NCI-H69 (cell line): ENCODE data around the gene GABBR1.

Experiments used
- DNase-seq: peaks from one replicate; lab custom pipeline; 2025; lab: John Stamatoyannopoulos, UW

Gene GABBR1

DNA sequence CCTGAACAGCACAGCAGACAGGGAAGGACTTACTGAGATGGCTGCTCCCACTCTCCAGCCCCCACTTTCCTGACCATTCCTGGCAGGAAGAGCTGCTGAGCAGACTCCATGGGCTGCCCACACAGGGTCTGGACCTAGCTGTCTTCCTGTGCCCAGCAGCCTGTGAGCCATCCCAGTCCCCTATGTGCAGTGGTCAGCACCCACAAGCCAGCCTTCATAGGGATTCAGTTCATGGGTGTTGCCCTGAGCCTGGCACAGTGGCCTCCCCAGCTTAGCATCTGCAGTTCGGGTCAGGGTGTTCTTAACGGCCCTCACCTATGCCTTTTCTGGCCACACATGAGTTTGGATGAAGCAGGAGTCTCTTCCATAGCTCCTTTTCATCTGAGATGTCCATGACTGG, 105.4 kb downstream of the GABBR1 start:
- no peak for DNase-seq

DNA sequence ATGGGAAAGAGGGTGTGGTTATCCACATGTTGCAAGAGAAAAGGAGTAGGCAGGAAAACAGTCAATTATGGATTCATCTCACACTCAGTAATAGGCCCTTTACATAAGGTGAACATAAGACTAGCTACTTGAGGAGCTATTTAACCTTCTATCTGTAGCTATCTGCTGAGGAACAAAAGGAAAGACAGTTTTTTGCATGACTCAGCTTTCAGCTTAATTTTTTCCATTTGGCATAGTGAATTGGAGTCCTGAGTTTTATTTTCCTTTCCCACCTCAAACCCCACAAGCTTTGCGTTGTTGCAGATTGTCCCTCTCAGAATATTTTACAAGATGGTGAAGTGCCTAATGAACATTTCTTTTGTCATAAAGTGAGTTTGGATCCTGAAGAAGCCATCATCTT, 105.9 kb downstream of the GABBR1 start:
- no peak for DNase-seq

DNA sequence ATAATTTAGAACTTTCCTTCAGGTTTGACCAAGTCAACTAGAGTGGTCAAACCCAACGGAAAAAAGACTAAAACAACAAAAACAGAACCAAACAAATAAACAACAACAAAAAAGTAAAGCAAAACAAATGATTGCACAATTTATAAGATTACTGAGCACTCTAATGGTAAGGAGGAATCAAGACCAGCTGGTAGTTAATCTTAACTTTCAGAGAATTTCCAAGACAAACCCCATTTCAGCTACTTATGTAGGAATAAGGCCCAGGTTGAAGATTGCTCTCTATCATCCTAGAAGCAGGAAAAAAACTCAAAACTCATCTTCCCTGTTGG, 107.7 kb downstream of the GABBR1 start:
- DNase-seq = no peak

DNA sequence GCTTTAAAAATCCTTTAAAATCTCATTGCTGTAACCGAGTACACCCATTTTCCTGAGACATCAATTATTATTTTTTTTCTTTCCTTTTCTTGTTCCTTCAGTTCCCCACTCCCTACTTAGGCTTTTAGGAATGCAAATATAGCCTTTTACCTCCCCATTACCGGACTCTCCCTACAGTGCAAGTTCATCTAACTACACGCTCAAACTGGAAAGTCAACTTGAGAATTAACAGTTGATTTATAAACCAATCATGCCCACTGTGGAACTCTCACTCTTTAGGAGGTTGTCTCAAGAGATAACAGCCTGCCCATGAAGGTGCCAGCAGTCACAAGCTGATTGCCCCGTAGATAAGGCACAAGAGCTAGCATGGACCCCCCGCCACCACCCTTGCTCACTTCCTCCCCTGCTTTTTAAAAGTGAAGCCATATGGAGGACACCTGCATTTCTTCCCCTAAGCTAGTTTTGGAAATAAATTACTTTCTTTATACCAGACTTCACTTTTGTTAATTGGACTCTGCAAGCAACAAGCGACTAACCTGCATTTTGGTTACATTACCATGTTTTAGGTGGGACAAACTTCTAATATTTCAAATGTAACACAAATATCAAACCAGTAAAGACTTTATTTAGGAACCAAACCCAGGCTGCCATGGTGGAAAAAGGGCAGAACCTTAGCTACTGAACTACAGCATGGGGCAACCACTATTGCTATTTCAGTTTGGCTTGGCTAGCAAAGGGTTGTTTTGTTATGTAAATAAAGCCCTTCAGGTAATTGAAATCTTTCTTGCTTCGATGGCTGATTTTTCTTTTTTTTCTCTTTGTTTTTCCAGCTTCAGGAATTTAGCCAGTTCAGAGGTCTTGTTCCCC, 108.3 kb downstream of the GABBR1 start:
- no peak for DNase-seq

DNA sequence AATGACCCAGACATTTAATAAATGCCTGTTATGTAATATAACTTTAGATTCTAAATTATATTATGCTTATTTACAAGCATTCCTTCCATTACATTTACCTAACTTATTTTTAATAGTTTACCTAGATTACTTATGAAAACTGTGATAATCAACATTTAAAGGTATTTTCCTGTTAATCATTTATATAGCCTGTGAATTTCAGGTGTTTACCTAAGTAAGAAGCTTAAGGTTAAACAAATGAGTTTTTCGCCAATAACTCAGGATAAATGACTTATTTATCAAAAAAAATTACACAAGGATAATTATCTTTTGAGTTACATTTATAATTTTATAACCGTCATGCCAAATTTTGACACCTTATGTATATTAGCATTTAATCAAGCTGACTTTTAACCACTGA, 108.9 kb downstream of the GABBR1 start:
- DNase-seq = no peak

DNA sequence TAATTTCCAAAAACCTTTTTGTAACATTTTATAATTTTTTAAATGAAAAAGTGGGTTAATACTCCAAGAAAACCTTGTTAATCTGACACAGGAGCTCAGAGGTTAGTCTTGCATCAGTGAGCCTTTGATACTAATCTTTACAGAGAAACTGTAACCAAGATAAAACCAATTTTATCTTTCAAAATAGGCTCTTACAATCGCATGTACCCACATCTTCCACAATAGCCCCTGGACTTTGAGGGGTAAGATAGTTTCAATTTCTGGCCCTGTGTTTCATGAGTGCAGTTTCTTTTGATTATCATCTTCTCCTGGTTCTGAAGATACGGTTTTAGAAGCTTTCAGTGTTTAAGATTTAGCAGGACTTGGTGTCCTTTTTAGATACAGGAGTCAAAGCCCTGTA, 110.8 kb downstream of the GABBR1 start:
- DNase-seq = no peak

DNA sequence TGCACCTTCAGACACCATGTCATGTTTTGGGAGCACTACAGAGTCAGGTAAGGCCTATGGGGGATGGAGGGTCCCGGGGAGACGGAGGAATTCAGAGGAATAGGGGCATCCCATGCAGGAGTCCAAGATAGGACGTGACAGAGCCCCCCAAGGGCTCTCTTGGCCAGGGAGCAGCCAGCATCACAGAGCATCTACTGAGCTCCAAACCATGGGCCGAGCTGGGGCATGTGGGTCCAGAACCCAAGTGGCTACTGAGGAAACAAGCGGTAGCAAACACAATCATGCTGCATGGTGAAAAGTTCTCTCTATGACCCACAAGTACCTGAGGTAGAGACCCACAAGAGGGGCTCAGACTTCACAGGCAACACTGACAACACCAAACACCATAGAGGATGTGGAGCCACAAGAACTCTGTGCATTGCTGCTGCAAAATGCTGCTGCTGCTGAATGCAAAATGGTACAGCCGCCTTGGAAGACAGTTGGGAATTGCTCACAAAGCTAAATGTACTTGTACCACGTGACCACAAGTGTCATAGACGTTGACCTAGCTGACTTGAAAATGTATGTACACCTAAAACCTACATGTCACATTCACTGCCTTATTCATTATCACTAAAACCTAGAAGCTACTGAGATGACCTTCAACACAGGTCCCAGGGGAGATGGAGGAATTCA, 111.8 kb downstream of the GABBR1 start:
- no peak for DNase-seq

DNA sequence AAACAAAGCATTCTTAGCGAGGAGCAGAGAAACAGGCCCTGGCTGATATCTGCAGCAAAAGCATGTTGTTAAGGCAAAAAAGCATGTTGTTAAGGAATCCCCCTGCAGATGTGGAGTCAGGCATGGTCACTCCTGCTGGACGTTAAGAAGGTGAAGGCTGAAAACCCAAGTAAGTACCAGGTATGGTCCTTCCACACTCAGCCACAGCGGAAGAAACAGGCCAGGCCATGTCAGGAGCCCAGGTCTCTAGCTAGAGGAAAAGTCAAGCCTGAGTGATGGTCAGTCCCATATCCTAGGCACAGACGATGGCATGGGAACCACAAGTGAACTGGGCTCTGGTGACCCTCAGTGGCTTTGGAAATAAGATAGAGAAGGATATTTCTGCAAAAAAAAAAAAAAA, 112.8 kb downstream of the GABBR1 start:
- DNase-seq = no peak

DNA sequence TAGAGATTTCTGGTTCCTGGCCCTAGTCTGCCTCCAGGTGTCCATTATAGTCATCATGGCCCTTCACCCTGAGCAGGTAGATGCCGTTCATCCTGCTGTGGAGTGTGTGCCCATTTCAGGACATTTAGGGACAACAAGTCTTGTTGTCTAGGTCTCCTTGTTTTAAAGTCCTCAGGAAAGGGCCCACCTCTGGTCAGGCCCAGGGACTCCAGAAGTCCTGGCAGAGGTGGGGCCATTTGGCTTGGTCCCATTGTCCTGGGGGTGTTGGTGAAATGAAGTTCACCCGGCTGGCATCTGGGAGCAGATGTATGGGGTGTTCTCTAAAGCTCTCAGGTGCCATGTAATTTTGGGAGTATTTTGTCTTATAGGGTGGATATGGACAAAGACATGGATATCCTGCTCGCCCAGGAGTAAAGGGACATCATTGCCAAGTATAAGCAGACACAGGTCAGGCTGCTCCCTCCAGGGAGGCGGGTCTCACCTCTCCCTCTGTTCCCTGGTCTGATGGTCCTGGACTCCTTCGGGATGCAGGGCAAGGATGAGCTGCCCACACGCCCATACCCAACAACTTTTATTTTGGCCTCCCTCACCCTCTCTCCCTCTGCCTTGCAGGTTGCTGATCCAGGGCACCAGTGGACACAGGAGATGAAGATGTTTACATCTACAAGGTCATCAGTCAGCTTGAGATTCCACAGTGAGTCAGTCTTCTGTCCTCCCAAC, 113.5 kb downstream of the GABBR1 start:
- no peak for DNase-seq

DNA sequence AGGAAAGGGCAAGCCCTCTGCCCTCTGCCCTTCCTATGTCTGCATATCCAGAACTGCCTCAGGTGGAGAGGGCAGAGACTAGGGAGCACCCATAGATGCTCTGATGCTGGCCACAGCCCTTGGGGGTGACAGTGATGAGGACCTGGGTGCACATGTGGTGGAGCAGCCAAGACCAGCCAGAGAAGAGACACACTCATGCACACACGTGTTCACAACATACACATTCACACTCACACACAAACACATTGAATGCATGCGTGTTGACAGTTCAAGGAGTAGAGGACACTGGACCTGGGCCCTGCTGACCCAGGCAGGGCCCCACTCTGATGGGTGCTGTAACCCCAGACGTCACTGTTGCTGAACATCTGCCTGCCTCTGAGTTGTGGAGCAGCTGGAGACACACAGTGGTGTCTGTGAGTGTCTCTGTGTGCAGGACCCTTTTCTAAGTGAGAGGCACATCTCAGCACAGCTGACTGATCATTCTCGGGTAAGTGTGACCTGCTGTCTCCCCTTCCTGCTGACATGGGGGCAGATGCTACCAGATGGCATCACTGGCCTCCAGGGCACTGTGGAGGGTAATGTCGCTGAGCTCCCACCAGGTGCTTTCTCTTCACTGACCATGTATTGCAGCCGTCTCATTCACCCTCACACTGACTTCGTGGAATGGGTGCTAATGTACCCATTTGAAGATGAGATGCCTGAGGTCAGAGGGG, 115.1 kb downstream of the GABBR1 start:
- no peak for DNase-seq

DNA sequence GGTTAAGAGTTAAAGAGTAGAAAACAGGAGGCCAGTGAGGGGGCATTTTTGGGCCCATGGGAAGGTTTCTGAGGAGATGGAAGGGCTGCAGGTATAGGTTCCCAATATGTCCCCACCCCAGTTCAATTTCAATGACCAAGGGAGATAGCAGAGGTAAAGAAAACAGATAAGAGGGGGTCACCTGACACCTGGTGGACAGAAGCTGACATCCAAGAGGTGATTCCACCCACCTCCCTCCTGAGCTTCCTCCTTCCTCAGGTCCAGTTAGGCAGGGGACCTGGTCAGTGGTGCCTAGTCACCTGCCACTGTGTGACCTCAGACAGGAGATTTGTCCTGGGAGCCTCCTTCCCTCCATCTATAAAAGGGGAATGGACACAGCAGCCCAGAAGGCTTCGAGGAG, 115.7 kb downstream of the GABBR1 start:
- no peak for DNase-seq

DNA sequence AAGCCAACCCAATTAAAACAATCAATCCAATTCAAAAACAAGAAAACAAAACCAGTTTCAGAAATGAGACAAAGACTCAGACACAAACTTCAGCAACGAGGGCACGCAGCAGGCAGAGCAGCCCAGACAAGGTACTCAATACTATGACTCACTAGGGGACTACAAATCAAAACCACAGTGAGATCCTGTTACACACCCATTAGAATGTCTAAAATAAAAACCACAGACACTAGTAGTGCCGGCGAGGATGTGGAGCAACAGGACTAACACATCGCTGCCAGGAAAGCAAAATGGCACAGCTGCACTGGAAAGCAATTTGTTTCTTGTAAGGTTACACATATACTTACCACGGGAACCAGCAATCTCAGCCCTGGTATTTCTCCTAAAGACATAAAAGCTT, 116.9 kb downstream of the GABBR1 start:
- DNase-seq = peak; percentile 6

DNA sequence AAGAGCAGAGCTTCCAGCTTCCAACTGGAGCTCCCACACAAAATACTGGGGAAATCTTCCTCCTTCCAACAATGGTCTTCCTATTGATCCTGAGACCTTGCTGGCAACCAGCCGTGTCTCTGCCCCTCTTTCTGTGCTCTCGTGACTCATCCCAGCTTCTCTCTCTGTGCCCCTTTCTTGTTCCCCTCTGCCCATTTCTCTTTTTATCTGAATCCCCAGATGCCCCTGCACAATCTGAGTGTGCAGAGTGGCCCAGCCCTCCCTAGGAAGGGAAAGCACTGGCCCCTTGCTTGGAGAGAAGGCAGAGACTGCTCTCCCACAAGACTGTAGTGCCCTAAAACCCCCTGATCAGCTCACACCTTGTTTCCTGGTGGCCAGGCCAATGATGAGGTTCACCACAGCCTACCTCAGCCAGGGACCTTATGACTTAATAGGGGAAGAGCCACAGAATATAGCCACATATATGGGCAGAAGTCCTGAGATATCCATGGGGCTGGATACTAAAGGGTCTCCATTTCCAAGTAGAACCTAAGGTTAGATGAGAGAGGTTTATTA, 122.2 kb downstream of the GABBR1 start:
- no peak for DNase-seq

DNA sequence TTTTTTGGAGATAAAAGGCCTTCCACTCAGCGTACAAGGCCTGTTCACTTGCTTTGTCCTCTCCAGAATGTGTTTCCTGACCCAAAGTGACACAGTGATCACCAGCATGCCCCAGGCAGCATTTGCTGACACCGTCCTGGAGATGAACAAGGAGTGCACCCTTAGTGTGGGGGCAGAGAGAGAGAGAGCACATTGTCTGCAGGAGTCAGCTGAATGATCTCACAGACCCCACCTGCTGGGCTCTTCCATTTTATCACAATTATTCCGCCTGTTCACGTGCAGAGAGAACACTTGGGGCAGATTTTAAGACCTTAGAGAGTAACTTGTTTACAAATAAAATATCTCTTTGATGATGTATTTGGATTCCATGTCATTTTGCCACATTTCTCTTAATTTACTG, 122.8 kb downstream of the GABBR1 start:
- no peak for DNase-seq
